ENCODE measurements around the gene SPSB3.

SPSB3 gene

GRCh38 chr16:1763521-1764511, 18.6 kb downstream of the SPSB3 start:
- DNase-seq (ENCODE audit: low read depth): no peak

- DNase-seq (ENCODE audit: low read depth): no peak
Observed at GRCh38 chr16:1762879-1763520, 19.4 kb downstream of the SPSB3 start.

GRCh38 chr16:1762196-1762878, 20.0 kb downstream of the SPSB3 start:
- DNase-seq (ENCODE audit: low read depth): no peak

GRCh38 chr16:1761751-1762150, 20.6 kb downstream of the SPSB3 start:
- no peak for DNase-seq (ENCODE audit: low read depth)

- no peak for DNase-seq (ENCODE audit: low read depth)
Observed at GRCh38 chr16:1760911-1761310, 21.5 kb downstream of the SPSB3 start.

- DNase-seq (ENCODE audit: low read depth): no peak
Observed at GRCh38 chr16:1759511-1759910, 22.9 kb downstream of the SPSB3 start.

- no peak for DNase-seq (ENCODE audit: low read depth)
Observed at GRCh38 chr16:1758923-1759322, 23.4 kb downstream of the SPSB3 start.

GRCh38 chr16:1757714-1758461, 24.5 kb downstream of the SPSB3 start:
- DNase-seq (ENCODE audit: low read depth): no peak

- DNase-seq (ENCODE audit: low read depth): no peak
Observed at GRCh38 chr16:1754204-1754603, 28.2 kb downstream of the SPSB3 start.

GRCh38 chr16:1752853-1753252, 29.5 kb downstream of the SPSB3 start:
- DNase-seq (ENCODE audit: low read depth): no peak

- DNase-seq (ENCODE audit: low read depth): no peak
Observed at GRCh38 chr16:1751946-1752345, 30.4 kb downstream of the SPSB3 start.

- no peak for DNase-seq (ENCODE audit: low read depth)
Observed at GRCh38 chr16:1749152-1750117, 32.9 kb downstream of the SPSB3 start.

- DNase-seq (ENCODE audit: low read depth): no peak
Observed at GRCh38 chr16:1747934-1748333, 34.4 kb downstream of the SPSB3 start.

- no peak for DNase-seq (ENCODE audit: low read depth)
Observed at GRCh38 chr16:1746693-1747195, 35.6 kb downstream of the SPSB3 start.

- DNase-seq (ENCODE audit: low read depth): no peak
Observed at GRCh38 chr16:1745900-1746692, 36.3 kb downstream of the SPSB3 start.

- no peak for DNase-seq (ENCODE audit: low read depth)
Observed at GRCh38 chr16:1745181-1745899, 37.0 kb downstream of the SPSB3 start.

- DNase-seq (ENCODE audit: low read depth): no peak
Observed at GRCh38 chr16:1744338-1744840, 38.0 kb downstream of the SPSB3 start.

GRCh38 chr16:1743376-1744337, 38.7 kb downstream of the SPSB3 start:
- no peak for DNase-seq (ENCODE audit: low read depth)

Measured in activated T-helper 9 cell treated with anti-CD3 and anti-CD28 coated beads, Interleukin-2, amount 50 U/mL, for 16 hours (primary cell).